Renal cortex interstitium (tissue), 11 donors: ENCODE data around the gene BLOC1S1. TPM values are rescaled to one million over a fixed set of nuclear protein-coding genes. Genes with fewer than 3 reads are reported as not detected.
A peak's percentile ranks its signal among the peaks of the same experiment; 100 is the strongest.

Experiments
- DNase-seq, 11 donors: peaks; one replicate each; pipeline ENCODE4 v3.0.0-alpha.2; 2013; ENCODE audit warnings: low read depth in 9 of 11, low spot score in 4 of 11; ENCODE audit errors: extremely low read depth in 1 of 11
- polyA plus RNA-seq, 3 donors: library from polyadenylated mRNA; unstranded; fragments of 120-200 nt; gene quantifications; one replicate each; pipeline ENCODE4 v1.2.1, GENCODE V29; 2013; ENCODE audit not compliant: insufficient read length in 3 of 3

The BLOC1S1 gene
- polyA plus RNA-seq, 3 donors: 102 to 143 (median 110) TPM

DNA sequence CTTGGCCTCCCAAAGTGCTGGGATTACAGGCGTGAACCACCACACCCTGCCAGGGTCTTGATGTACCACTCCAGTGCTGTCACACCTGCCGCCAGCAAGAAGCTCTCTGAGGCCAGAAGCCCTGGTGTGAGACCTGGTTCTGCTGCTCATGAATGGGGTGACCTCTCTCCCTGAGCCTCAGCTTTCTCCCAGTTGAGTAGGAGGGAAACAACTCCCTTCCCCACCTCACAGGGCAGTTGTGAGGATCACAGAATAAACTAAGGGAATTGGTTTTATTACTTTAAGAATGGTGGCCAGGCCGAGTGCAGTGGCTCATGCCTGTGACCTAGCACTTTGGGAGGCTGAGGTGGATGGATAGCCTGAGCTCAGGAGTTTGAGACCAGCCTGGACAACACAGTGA is 18.7 kb downstream of the BLOC1S1 start:
- no peak for DNase-seq

DNA sequence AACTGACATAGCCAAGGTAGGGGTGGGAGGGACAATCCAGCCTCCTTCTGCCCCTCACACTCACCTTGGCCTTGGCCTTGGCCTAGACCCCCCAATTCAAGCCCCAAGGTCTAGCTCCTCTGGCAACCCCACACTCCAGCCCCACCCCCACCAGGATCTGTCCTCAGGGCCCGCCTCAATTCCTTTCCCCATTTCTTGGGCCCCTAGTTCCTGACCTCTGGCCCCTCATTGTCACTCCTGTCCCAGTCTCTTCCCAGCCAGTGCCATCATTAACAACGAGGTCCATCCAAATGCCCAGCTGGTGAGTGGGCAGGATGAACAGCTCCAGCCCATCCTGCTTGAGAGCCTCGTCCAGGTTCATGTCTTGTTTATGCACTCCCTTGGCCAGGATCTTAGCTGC is 20.2 kb downstream of the BLOC1S1 start:
- no peak for DNase-seq

DNA sequence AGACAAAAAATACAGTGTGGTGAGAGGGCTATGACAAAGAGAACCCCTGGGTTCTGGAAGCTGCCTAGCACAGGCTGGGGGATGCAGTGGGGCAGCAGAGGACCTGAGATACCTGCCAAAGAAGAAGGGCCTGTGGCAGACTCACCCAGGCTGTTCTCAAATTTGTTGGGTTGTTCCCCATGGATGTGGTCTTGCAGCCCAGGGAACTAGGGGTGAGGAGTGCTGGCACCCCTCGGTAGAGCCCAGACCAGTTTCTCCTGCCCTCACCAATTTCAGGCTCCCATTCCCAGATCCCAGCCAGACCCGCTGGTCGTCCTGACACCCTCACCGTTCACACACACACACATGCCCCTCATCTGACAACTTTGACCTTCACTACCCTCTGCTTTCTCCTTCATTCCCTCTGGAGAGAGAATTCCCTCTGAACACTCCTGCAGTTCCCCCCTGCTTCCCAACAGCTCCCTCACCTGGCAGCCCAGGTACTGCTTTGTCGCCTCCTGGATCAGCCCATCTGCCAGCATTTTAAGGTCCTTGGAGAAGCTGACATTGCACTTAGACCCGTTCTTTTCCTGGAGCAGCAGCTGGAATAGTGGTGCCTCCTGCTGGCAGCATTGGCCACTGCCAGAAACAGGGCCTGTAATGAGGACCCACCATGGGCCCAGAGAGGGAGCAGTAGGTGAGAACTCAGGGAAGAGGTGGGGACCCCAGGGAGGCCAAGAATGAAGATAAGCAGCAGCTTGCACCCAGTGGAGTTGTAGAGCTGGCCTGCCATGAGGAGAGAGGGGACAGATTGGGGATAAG is 21.1 kb downstream of the BLOC1S1 start:
- peak in 1 of 11 donors; percentile 72 for DNase-seq

DNA sequence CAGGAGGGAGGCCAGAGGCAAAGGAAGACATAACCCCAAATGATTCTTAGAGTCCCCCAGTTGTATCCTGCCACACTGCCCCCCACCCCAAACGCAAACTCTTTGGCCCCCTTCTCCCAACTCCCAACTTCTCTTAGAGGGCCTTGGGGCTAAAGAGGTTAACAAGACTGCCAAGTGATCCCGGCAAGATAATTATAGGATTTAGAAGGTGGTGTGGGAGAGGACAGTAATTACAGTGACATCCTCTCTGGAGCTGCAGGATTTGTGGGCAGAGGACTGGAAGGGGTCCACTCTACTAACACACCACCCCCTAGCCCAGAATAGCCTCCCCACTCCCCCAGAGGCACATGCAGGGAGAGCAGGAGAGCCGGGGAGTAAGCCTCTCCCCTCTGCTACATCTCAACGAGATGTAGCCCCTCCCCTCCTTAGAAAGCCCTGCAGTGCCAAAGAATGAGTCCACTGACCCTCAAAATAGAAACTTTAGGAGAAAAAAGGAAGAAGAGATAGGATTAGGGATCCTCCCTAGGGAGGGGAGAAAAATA is 21.8 kb downstream of the BLOC1S1 start:
- no peak for DNase-seq

DNA sequence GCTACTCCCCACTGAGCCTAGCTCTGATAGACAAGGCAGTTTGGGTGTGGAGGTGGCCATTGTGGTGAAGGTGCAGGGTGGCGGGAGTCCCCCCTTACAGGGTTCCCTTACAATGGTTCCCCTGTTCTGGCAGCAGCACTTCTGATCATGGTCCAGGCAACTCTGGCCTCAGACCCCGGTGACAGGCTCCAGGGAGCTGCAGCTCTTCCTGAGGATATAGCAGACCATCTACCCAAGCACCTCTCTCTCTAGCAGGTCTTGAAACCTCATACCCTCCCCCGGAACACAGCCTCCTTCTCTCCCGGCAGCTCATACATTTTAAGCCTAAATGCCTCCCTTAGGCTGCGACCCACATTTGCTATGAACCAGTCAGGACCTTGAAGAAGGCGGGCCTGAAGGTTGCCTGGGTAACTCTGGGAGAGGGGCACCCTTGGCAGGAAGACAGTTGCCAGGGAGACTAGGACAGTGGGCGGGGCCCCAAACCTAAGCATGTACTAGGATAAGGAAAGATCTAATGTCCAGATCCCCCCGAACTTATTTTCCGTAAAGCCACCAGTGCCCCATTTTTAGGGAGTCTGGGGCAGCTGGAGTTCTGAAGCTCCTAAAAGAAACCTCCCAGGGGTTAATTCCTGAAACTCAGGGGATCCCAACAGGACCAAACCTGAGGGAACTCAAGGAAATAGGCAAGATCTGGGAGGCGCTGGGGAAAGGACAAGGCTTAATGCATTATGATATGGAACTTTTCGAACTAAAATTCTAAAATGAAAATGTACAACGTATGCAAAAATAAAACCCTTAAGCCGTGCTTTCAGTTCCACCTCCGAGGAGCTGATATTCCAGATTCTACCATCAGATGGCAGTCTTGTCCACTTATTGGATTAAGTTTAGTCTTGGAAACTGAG is 22.5 kb downstream of the BLOC1S1 start:
- peak in 6 of 11 donors; percentile 86 to 94 (median 90) for DNase-seq

DNA sequence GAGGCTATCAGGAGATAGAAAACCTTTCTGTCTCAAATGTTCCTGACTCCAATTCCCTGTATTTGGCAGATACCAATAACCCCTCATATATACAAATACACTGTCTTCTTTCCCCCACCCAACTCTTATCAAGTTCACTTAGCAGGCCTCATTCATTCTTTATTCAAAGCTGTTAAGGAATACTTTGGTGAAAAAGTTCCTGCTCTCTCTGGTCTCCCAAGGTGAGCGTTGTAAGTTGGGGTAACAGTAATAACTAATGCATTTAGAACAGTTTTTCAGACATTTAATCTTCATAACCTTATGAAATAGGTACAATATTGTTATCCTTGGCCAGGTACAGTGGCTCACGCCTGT is 23.2 kb downstream of the BLOC1S1 start:
- no peak for DNase-seq

DNA sequence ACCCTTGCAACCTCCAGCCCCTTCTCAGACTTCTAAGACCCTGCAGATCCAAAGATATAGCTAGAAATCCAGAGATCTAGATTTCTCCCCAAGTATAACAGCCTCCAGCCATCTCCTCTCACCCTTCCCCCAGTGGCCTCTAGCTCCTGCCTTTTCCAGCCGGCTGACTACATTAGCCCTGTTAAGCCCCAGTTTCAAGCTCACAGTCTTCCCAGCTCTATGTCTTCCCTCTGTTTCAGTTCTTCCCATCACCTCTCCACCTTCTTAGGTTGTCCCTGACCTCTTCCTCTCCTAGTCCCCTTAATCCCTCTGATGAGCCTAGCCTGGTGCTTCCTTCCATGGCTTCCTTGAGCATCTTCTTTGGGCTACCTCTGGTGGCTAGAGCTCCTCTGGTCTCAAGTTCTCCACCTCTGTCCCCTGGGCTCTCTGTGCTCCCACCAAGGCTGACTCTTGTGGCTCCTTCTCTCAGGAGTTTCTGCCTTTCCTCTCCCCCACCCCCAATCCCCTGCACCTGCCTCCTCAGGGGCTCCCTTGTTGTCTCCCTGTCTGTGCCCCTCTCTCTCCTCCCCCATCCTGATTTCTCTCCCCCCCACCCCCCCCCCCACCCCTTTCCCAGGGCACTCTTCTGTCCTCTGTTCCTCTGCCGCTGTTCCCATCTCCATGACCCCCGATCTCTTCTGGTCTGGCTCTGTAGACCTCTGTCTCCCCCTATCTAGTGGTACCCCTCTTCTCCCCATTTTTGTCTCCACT is 26.3 kb downstream of the BLOC1S1 start:
- DNase-seq: no peak

DNA sequence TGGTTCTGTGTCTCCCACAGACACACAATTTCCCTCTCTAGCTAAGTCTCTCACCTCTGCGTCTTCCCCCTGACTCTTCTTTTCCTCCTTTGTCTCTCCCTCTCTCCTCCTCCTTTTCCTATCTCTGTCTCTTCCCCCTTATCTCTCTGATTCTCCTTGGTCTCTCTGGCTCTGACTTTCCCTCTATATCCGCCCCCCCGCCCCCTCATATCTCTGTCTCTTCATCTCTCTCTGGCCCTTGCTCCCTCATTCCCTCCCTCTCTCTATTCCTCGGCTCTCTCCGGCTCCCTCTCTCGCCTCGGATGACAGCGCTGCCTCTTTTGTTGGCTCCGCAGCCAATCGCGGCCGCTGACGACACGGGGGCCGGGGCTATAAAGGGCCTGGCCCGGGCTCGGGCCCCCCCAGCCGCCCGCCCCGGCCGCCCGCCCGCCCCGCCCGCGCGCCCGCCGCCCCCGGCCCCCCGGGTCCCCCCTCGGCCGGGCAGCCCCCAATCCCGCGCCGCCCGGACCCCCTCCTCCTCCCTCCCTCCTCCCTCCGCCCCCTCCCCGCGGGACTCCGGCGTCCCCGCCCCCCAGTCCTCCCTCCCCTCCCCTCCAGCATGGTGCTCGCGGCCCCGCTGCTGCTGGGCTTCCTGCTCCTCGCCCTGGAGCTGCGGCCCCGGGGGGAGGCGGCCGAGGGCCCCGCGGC is 27.0 kb downstream of the BLOC1S1 start, which contains the start of gene GDF11:
Gene GDF11 (plus strand): TSS at position 404 of the 687 bp plus-strand sequence. CDS start 195 bp downstream, at position 599.
- DNase-seq: peak in 5 of 11 donors; percentile 77 to 86 (median 82)

DNA sequence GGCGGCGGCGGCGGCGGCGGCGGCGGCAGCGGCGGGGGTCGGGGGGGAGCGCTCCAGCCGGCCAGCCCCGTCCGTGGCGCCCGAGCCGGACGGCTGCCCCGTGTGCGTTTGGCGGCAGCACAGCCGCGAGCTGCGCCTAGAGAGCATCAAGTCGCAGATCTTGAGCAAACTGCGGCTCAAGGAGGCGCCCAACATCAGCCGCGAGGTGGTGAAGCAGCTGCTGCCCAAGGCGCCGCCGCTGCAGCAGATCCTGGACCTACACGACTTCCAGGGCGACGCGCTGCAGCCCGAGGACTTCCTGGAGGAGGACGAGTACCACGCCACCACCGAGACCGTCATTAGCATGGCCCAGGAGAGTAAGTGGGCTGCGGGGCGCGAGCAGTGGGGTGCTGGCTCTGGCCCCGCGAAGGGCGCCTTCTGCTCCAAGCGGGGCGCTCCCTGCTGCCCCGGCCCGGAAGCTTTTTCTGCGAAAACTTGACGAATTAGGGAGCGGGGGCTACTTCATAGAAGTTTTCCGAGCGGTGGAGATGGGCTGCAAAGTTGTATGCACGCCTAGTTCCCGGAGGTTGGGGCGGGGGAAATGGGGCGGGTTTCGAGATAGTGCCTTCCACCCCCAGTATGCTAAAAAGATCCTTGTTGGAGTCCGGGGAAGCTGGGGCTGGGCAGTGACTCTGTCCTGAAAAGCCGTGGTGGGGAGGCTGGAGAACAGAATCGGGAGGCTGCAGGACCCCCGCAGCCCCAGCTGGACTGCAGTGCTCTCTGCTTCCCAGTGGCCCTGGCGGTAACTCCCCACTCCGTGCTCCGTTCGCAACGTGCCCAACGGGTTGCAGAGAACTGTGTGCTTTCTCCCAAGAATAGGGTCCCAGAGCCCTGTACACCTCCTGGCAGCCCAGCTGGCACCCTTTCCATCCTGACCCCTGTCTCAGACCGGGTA is 27.8 kb downstream of the BLOC1S1 start:
- DNase-seq: peak in 2 of 11 donors; percentile 56 to 61

DNA sequence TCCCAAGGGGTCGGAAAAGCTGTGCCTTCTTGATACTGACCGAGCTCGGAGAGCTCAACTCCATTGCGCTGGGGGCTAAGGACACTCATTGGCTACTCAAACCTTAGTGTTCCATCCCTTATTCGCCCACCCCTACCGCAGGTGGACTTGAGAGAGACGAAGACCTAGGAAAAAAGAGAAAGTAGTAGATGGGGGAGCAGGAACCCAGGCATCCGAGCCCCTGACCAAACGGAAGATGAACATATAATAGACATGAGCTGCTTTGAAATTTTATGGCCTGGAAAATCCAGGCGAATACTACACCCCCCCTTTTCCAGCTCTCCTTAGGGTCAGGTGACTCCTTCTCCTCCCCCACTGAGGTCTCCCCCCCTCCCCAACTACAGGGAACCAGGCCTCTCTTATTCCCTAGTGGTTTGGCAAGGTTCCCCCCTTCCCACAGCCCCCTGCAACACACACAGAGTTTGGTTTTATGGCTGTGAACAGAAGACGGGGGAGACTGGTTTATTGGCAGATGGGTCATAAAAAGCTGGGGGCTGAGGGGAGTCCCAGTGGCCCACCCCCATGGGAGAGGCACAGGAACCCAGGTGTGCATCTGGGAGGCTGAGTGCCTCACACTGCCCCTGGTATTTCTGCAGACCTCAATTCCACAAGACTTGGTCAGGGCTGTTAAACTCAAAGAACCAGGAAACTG is 28.6 kb downstream of the BLOC1S1 start:
- no peak for DNase-seq

DNA sequence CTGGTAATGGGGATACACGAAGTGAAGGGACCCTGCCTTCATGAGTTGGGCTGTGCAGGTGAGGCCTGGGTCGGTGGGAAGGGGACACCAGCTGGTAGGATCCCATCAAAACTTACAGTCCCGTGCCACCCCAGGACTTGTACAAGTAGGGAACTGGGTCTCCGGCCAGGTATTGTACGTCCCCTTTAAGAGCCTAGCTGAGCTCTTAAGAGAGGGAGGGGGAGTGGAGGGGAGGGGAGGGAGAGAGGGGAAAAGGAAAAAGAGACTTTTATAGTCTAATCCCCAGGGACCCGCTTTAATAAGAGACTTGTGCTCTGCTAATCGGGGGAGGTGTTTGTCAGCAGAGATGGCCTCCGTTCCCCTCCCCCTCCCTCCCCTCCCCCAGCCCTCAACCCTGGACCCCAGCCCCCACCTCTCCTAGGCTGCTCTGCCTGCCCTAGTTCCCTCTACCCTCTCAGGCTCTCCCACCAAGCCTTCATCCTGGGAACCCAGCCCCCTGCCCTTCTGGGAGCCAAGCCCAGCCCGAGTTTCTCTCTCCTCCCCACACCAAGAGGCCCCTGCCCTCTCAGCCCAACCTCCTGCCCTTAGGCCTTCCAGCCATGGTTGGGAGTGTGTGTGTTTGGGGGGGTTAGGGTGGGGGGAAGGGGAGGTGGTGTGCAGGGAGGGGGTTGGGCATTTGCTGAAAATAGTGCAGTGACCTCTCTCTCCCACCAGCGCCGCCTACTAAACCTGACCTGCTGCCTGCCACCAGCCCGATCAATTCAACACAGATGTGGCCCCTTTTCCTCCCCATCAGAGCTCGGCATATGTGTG is 29.7 kb downstream of the BLOC1S1 start:
- peak in 5 of 11 donors; percentile 71 to 86 (median 79) for DNase-seq

DNA sequence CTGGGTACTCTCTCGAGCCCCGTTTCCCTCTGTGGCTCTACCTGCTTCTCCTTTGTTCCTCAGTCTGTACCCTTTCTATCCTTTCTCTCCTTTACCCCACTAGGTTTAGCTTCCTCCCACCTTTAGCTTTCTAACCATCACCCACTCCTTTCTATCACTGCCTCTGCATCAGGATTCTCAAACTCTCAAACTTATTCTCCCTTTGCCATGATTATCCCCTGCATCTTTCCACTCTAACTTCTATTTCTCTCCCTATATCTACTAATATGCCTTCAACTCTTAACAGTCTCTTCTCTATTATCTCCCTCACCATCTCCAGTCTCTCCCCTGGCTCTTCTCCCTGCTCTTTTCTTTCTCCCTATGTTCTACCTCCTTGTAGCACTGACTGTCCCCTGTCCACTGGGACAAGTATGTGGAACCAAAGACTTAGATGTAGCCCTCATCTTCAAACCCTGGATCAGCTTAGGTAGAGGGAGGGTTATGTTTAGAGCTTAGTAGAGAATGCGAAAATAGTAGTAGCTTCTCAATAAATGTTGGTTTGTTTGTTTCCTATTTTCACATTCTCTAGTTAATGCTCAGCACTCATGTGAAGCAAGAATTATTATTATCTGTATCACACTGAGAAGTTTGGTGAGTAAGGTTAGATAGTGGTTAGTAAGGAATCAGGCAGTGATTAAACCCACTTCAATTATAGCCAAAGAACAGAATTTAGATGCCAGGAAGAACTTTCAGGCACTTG is 30.5 kb downstream of the BLOC1S1 start:
- DNase-seq: no peak

DNA sequence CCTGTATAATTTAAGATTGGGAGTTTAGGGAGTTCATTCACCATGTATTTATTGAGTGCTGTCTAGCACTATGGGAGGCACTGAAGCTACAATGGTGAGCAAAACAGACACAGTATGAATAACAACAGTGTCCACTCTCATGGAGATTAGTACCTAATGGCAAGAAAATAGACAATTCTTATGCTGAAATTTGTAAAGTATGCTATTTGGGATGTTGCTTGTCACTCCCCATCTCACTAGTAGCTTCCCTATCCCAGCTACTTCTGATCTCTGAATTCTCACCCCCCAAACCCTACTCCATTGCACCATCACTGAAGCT is 31.0 kb downstream of the BLOC1S1 start:
- DNase-seq: no peak

DNA sequence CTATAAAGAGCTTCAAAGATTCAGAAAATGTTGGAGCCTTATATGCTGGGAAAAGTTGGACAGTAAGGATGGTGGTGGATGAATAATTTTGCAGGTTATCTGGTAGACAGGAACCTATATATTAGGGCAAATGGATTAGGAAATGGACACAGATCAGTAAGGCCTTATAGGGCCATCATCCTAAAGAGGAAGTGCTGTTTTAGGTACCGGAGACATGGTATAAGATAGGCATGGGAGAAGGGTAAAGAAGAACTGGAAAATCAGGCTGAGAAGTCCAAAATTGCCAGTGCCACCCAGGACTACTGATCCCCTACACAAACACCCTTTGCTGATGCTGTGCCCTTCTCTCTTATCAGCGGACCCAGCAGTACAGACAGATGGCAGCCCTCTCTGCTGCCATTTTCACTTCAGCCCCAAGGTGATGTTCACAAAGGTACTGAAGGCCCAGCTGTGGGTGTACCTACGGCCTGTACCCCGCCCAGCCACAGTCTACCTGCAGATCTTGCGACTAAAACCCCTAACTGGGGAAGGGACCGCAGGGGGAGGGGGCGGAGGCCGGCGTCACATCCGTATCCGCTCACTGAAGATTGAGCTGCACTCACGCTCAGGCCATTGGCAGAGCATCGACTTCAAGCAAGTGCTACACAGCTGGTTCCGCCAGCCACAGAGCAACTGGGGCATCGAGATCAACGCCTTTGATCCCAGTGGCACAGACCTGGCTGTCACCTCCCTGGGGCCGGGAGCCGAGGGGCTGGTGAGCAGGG is 32.6 kb downstream of the BLOC1S1 start:
- no peak for DNase-seq

DNA sequence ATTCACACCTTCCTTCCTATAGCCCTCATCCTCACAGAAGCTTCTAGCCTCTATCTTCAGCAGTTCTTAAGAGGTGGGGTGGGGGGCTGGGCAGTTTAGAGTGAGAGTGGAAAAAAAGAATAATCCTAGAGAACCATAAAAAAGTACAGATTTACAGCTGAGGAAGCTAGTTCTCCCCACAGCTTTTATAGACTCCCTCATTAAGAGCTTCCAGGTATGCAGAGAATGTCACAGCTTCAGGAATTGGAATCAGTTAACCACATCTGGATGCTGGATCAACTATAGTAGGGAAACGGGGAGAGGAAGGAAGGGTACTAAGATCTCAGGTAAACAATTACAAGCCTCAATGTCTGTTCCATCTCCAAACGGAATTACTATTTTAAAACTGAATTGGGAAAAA is 39.4 kb downstream of the BLOC1S1 start:
- DNase-seq: no peak
